ENCODE measurements around the gene CNTN5.

GRCh38 chr11:100224541-100225034 lies 1203.8 kb downstream of the CNTN5 start:
- TF ChIP-seq CTCF (IDR thresholded peaks at IDR 0.05) (no peak), POLR2A (IDR thresholded peaks at IDR 0.05) (no peak)

All from uterus (tissue), 2 donors.